WTC11 (cell line): ENCODE measurements around the gene IL23R. TPM values are rescaled to one million over a fixed set of nuclear protein-coding genes. Genes with fewer than 3 reads are reported as not detected.

Experiments used
- ATAC-seq: fragments of 200-7000 bp; cut with Tn5 transposase; 2 replicates; pipeline ENCODE4 v1.10.0; 2021; ENCODE audit warnings: mild to moderate bottlenecking, moderate library complexity
- CTCF ChIA-PET: fragments of 300-600 bp; sonication (Branson Sonifier 250); formaldehyde crosslinking; loops from one replicate; lab custom pipeline; 2021; ENCODE audit warnings: antibody characterized with exemption; lab: Charles Lee
- POLR2A ChIA-PET: fragments of 350-600 bp; sonication (Branson Sonifier 250); formaldehyde crosslinking; loops from one replicate; lab custom pipeline; 2021; ENCODE audit warnings: antibody characterized with exemption; lab: Charles Lee
- DNase-seq: peaks from one replicate; pipeline ENCODE4 v3.0.0; 2021; ENCODE audit warnings: low spot score
- H3K27ac Mint-ChIP-seq: 2 replicates; pipeline ENCODE4 v1.8.0; 2021; ENCODE audit warnings: mixed read lengths
- H3K27me3 Mint-ChIP-seq: 2 replicates; pipeline ENCODE4 v1.8.0; 2021; ENCODE audit warnings: low read depth, mild to moderate bottlenecking, moderate library complexity, mixed read lengths
- H3K36me3 Mint-ChIP-seq: 2 replicates; pipeline ENCODE4 v1.8.0; 2021; ENCODE audit warnings: mixed read lengths
- H3K4me1 Mint-ChIP-seq: 2 replicates; pipeline ENCODE4 v1.8.0; 2022; ENCODE audit warnings: mixed read lengths
- H3K4me3 Mint-ChIP-seq: 2 replicates; pipeline ENCODE4 v1.8.0; 2021; ENCODE audit warnings: mild to moderate bottlenecking, moderate library complexity, mixed read lengths
- H3K9me3 Mint-ChIP-seq: 2 replicates; pipeline ENCODE4 v1.8.0; 2021; ENCODE audit warnings: mixed read lengths
- CBFB ChIP-seq: sonication (generic); formaldehyde crosslinking; IDR thresholded peaks from 2 replicates; pipeline ENCODE4 v1.8.1; 2022; ENCODE audit warnings: mild to moderate bottlenecking, low read depth, missing genetic modification reagents
- CREM ChIP-seq: sonication (generic); formaldehyde crosslinking; IDR thresholded peaks from 2 replicates; pipeline ENCODE4 v1.8.1; 2022; ENCODE audit warnings: mild to moderate bottlenecking, missing genetic modification reagents, moderate library complexity
- GABPB1 ChIP-seq: sonication (generic); formaldehyde crosslinking; IDR thresholded peaks from 2 replicates; pipeline ENCODE4 v1.8.1; 2023; ENCODE audit warnings: mild to moderate bottlenecking, missing genetic modification reagents
- KAT7 ChIP-seq: sonication (generic); formaldehyde crosslinking; IDR thresholded peaks from 2 replicates; pipeline ENCODE4 v1.8.1; 2023; ENCODE audit warnings: missing genetic modification reagents, mild to moderate bottlenecking, borderline replicate concordance
- MXD4 ChIP-seq: fragments of 250-450 bp; sonication (Bioruptor Pico); IDR thresholded peaks from 2 replicates; pipeline ENCODE4 v1.8.0; 2021; ENCODE audit warnings: mild to moderate bottlenecking, moderate library complexity, borderline replicate concordance
- NFATC4 ChIP-seq: fragments of 250-450 bp; sonication (Bioruptor Pico); IDR thresholded peaks from 2 replicates; pipeline ENCODE4 v1.9.0; 2021; ENCODE audit warnings: mild to moderate bottlenecking
- NR1H2 ChIP-seq: sonication (generic); formaldehyde crosslinking; IDR thresholded peaks from 2 replicates; pipeline ENCODE4 v1.9.0; 2021; ENCODE audit warnings: mild to moderate bottlenecking, moderate library complexity, missing genetic modification reagents
- NR3C1 ChIP-seq: sonication (generic); formaldehyde crosslinking; conservative IDR thresholded peaks from 2 replicates; pipeline ENCODE4 v1.8.1; 2023; ENCODE audit warnings: low read depth, mild to moderate bottlenecking, missing genetic modification reagents
- RORB ChIP-seq: fragments of 250-450 bp; sonication (Bioruptor Pico); IDR thresholded peaks from 2 replicates; pipeline ENCODE4 v1.9.0; 2021; ENCODE audit warnings: mild to moderate bottlenecking
- SMAD4 ChIP-seq: sonication (generic); formaldehyde crosslinking; IDR thresholded peaks from 2 replicates; pipeline ENCODE4 v1.8.0; 2022; ENCODE audit warnings: mild to moderate bottlenecking, missing genetic modification reagents
- SOX15 ChIP-seq: fragments of 250-450 bp; sonication (Bioruptor Pico); IDR thresholded peaks from 2 replicates; pipeline ENCODE4 v1.9.0; 2021; ENCODE audit warnings: mild to moderate bottlenecking
- TCF7 ChIP-seq: sonication (generic); formaldehyde crosslinking; IDR thresholded peaks from 2 replicates; pipeline ENCODE4 v1.8.0; 2022; ENCODE audit warnings: mild to moderate bottlenecking, low read depth, missing genetic modification reagents, moderate library complexity
- ZNF121 ChIP-seq: sonication (generic); formaldehyde crosslinking; IDR thresholded peaks from 2 replicates; pipeline ENCODE4 v1.8.0; 2023; ENCODE audit warnings: missing genetic modification reagents
- ZNF232 ChIP-seq: sonication (generic); formaldehyde crosslinking; IDR thresholded peaks from 2 replicates; pipeline ENCODE4 v1.8.0; 2022; ENCODE audit warnings: mild to moderate bottlenecking, missing genetic modification reagents
- ZNF263 ChIP-seq: sonication (generic); formaldehyde crosslinking; IDR thresholded peaks from 2 replicates; pipeline ENCODE4 v1.8.1; 2022; ENCODE audit warnings: low read depth, mild to moderate bottlenecking, moderate library complexity, missing genetic modification reagents
- ZNF416 ChIP-seq: fragments of 250-450 bp; sonication (Bioruptor Pico); IDR thresholded peaks from 2 replicates; pipeline ENCODE4 v1.9.0; 2021; ENCODE audit warnings: mild to moderate bottlenecking, inconsistent platforms
- total RNA-seq: library from RNA; stranded (reverse); gene quantifications from 3 replicates; pipeline ENCODE4 v1.2.3, GENCODE V29; 2021
- TF ChIP-seq, protein P1 (sequence below): sonication (generic); formaldehyde crosslinking; IDR thresholded peaks from 2 replicates; pipeline ENCODE4 v1.8.1; 2022; ENCODE audit warnings: missing genetic modification reagents, borderline replicate concordance
- TF ChIP-seq, protein P2 (sequence below): fragments of 250-450 bp; sonication (Bioruptor Pico); IDR thresholded peaks from 2 replicates; pipeline ENCODE4 v2.1.2; 2022; ENCODE audit warnings: mild to moderate bottlenecking, moderate library complexity
- TF ChIP-seq, protein P3 (sequence below): sonication (generic); formaldehyde crosslinking; IDR thresholded peaks from 2 replicates; pipeline ENCODE4 v1.8.0; 2022; ENCODE audit warnings: mild to moderate bottlenecking, missing genetic modification reagents
- TF ChIP-seq, protein P4 (sequence below): fragments of 250-450 bp; sonication (Bioruptor Pico); conservative IDR thresholded peaks from 2 replicates; pipeline ENCODE4 v1.9.0; 2021; ENCODE audit warnings: mild to moderate bottlenecking
- TF ChIP-seq, protein P5 (sequence below): sonication (generic); formaldehyde crosslinking; IDR thresholded peaks from 2 replicates; pipeline ENCODE4 v1.8.0; 2022; ENCODE audit warnings: mild to moderate bottlenecking, missing genetic modification reagents
- TF ChIP-seq, protein P6 (sequence below): sonication (generic); formaldehyde crosslinking; conservative IDR thresholded peaks from 2 replicates; pipeline ENCODE4 v1.8.1; 2023; ENCODE audit warnings: mild to moderate bottlenecking, low read depth, missing genetic modification reagents, moderate library complexity
- TF ChIP-seq, protein P7 (sequence below): fragments of 250-450 bp; sonication (Bioruptor Pico); IDR thresholded peaks from 2 replicates; pipeline ENCODE4 v1.9.0; 2021; ENCODE audit warnings: mild to moderate bottlenecking

IL23R gene
- total RNA-seq, 1 experiment from 2014 or later = not detected

DNA sequence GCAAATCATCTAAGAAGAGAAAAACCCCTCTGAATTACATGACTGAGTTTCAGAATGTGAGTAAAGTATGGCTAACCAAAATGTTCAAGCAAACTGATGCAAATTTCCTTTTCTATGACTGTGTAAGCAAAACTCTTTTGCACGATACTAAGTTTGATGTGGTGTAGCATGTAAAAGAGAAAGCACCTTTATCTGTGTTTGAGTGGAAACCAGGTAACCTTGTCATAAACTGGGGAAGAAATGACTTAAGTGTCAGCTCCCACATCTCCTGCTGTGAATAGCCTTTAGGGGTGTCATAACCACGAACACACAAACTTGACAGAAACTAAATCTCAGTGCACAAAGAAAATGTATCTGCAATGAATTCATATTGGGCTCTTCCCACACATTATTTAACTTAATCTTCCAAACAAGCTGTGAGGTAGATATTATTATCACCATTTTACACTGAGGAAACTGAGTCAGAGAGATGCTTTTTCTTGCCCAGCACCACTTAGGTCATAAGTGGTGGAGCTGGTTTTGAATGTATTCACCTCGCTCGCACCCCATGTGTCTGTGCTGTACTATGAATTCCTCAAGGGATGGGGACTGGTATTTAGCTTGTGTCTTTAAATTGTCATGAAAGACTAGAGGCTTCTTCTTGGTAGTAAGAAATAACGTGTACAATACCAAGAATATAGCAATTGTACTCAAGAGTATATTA lies 108.5 kb downstream of the IL23R start:
- Mint-ChIP-seq H3K27me3 (no peaks in the 10 kb centered on the region; the same call in 1 of the 2 replicates), H3K4me3 (no peak overlapping the region), H3K9me3 (peaks cover 50% of the 10 kb centered on the region), H3K4me1 (no peaks in the 10 kb centered on the region), H3K36me3 (peaks cover 8% of the 10 kb centered on the region; the same call in 1 of the 2 replicates), H3K27ac (no peak overlapping the region)
- ChIA-PET CTCF (no interaction called here), POLR2A (no interaction called here)
- DNase-seq = no peak
- no peak for ATAC-seq
- TF ChIP-seq, protein P1, sequence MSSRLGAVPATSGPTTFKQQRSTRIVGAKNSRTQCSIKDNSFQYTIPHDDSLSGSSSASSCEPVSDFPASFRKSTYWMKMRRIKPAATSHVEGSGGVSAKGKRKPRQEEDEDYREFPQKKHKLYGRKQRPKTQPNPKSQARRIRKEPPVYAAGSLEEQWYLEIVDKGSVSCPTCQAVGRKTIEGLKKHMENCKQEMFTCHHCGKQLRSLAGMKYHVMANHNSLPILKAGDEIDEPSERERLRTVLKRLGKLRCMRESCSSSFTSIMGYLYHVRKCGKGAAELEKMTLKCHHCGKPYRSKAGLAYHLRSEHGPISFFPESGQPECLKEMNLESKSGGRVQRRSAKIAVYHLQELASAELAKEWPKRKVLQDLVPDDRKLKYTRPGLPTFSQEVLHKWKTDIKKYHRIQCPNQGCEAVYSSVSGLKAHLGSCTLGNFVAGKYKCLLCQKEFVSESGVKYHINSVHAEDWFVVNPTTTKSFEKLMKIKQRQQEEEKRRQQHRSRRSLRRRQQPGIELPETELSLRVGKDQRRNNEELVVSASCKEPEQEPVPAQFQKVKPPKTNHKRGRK (CRISPR knock-in tag) = no peak
- no peak for TF ChIP-seq ZNF263
- no peak for TF ChIP-seq ZNF121 (CRISPR knock-in tag)
- TF ChIP-seq, protein P2, sequence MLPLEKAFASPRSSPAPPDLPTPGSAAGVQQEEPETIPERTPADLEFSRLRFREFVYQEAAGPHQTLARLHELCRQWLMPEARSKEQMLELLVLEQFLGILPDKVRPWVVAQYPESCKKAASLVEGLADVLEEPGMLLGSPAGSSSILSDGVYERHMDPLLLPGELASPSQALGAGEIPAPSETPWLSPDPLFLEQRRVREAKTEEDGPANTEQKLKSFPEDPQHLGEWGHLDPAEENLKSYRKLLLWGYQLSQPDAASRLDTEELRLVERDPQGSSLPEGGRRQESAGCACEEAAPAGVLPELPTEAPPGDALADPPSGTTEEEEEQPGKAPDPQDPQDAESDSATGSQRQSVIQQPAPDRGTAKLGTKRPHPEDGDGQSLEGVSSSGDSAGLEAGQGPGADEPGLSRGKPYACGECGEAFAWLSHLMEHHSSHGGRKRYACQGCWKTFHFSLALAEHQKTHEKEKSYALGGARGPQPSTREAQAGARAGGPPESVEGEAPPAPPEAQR = no peak
- no peak for TF ChIP-seq GABPB1 (CRISPR knock-in tag)
- TF ChIP-seq, protein P3, sequence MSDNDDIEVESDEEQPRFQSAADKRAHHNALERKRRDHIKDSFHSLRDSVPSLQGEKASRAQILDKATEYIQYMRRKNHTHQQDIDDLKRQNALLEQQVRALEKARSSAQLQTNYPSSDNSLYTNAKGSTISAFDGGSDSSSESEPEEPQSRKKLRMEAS (CRISPR knock-in tag) = no peak
- TF ChIP-seq, protein P4, sequence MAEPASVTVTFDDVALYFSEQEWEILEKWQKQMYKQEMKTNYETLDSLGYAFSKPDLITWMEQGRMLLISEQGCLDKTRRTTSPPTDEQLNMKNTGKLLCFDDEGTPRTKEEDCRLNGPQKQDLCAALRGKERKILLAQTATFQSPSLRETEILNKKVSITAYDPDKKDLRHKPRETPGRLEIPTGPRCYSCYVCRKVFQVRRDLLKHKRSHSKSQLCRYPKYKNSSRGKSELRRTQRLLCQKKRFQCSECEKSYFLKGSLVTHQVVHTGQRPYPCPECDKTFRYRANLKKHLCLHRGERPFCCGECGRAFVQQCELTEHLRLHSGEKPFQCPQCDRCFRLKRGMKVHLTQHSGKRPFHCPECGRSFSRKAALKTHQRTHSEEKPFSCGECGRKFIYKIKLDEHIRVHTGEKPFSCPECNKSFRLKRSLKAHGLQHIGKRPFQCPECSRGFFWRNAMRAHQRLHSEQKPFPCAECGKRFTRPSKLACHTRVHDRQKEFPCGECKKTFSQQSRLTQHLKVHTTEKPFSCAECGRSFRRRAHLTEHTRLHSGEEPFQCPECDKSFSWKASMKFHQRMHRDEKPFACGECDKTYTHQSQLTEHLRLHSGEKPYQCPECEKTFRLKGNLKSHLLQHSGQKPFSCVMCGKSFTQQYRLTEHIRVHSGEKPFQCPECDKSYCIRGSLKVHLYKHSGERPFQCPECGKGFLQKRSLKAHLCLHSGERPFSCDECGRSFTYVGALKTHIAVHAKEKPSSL = no peak

DNA sequence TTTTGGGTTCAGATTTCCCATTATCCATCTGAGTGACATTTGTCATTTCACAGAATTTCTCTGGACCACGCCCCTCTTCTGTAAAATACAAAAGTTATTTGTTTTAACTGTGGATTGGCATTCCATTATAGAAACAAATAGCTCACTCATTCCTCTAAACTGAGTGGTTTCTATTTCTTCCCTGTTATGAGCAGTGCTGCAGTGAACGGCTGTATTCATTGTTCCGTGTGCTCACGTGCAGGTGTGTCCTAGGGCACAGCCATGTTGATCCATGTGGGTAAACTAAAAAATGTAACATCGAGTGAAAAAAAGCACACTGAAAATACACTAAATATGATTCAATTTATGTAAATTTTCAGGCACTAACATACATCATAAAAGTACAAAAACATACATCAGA lies 114.4 kb downstream of the IL23R start:
- ATAC-seq = no peak
- H3K36me3 Mint-ChIP-seq = no peaks in the 10 kb centered on the region
- CTCF ChIA-PET = interaction anchor here (1.1 to 1.9 kb wide), 2 partner anchors 67 to 69 kb away, joined by 3 to 5 read pairs; no protein-coding TSS in a partner anchor
- TF ChIP-seq, protein P5, sequence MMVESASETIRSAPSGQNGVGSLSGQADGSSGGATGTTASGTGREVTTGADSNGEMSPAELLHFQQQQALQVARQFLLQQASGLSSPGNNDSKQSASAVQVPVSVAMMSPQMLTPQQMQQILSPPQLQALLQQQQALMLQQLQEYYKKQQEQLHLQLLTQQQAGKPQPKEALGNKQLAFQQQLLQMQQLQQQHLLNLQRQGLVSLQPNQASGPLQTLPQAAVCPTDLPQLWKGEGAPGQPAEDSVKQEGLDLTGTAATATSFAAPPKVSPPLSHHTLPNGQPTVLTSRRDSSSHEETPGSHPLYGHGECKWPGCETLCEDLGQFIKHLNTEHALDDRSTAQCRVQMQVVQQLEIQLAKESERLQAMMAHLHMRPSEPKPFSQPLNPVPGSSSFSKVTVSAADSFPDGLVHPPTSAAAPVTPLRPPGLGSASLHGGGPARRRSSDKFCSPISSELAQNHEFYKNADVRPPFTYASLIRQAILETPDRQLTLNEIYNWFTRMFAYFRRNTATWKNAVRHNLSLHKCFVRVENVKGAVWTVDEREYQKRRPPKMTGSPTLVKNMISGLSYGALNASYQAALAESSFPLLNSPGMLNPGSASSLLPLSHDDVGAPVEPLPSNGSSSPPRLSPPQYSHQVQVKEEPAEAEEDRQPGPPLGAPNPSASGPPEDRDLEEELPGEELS (CRISPR knock-in tag) = no peak
- TF ChIP-seq CREM (CRISPR knock-in tag) (no peak), NR3C1 (no peak), SOX15 (CRISPR knock-in tag) (no peak), RORB (CRISPR knock-in tag) (no peak), SMAD4 (CRISPR knock-in tag) (no peak), ZNF232 (no peak), NFATC4 (no peak), TCF7 (CRISPR knock-in tag) (no peak), MXD4 (no peak), CBFB (no peak), ZNF416 (CRISPR knock-in tag) (no peak), KAT7 (no peak), NR1H2 (CRISPR knock-in tag) (no peak)
- TF ChIP-seq, protein P6, sequence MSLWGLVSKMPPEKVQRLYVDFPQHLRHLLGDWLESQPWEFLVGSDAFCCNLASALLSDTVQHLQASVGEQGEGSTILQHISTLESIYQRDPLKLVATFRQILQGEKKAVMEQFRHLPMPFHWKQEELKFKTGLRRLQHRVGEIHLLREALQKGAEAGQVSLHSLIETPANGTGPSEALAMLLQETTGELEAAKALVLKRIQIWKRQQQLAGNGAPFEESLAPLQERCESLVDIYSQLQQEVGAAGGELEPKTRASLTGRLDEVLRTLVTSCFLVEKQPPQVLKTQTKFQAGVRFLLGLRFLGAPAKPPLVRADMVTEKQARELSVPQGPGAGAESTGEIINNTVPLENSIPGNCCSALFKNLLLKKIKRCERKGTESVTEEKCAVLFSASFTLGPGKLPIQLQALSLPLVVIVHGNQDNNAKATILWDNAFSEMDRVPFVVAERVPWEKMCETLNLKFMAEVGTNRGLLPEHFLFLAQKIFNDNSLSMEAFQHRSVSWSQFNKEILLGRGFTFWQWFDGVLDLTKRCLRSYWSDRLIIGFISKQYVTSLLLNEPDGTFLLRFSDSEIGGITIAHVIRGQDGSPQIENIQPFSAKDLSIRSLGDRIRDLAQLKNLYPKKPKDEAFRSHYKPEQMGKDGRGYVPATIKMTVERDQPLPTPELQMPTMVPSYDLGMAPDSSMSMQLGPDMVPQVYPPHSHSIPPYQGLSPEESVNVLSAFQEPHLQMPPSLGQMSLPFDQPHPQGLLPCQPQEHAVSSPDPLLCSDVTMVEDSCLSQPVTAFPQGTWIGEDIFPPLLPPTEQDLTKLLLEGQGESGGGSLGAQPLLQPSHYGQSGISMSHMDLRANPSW (CRISPR knock-in tag) = no peak
- TF ChIP-seq, protein P7, sequence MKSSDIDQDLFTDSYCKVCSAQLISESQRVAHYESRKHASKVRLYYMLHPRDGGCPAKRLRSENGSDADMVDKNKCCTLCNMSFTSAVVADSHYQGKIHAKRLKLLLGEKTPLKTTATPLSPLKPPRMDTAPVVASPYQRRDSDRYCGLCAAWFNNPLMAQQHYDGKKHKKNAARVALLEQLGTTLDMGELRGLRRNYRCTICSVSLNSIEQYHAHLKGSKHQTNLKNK (CRISPR knock-in tag) = no peak
- TF ChIP-seq, protein P2 = no peak

More for the DNA sequence above, 114.4 kb downstream of the IL23R start:
- H3K27ac Mint-ChIP-seq = no peak overlapping the region
- no peaks in the 10 kb centered on the region for H3K4me1 Mint-ChIP-seq
- H3K4me3 Mint-ChIP-seq = no peak overlapping the region
- POLR2A ChIA-PET = no interaction called here
- H3K9me3 Mint-ChIP-seq = peaks cover 10% of the 10 kb centered on the region
- H3K27me3 Mint-ChIP-seq = peaks cover 3% of the 10 kb centered on the region; the same call in 1 of the 2 replicates
- DNase-seq = no peak
